Thoracic aorta (tissue), 2 donors: ENCODE results near the gene ADARB2. TPM values are rescaled to one million over a fixed set of nuclear protein-coding genes. Genes with fewer than 3 reads are reported as not detected.

Source experiments
- ATAC-seq: fragments of 150-250 bp; one replicate; pipeline ENCODE4 v1.8.0; 2017; ENCODE audit warnings: low read depth; ENCODE audit not compliant: insufficient number of reproducible peaks, low FRiP score
- DNase-seq: peaks from one replicate; pipeline ENCODE4 v3.0.0-alpha.2; 2020; ENCODE audit warnings: low spot score
- H3K27ac ChIP-seq, 2 donors: fragments of 200-600 bp; sonication (generic); 1 replicate in 1 of 2; 2 replicates in 1 of 2; pipeline ENCODE4 v1.5.1; 2016; ENCODE audit warnings: mild to moderate bottlenecking in 2 of 2, moderate library complexity in 2 of 2
- H3K27me3 ChIP-seq: fragments of 200-600 bp; sonication (generic); replicated peaks from 2 replicates; pipeline ENCODE4 v1.6.0; 2016; ENCODE audit warnings: mild to moderate bottlenecking; ENCODE audit not compliant: insufficient read depth
- H3K36me3 ChIP-seq: fragments of 200-600 bp; sonication (generic); one replicate; pipeline ENCODE4 v1.5.1; 2016
- H3K4me1 ChIP-seq, 2 donors: fragments of 200-600 bp; sonication (generic); 1 replicate in 1 of 2; 2 replicates in 1 of 2; pipeline versions ENCODE4 v1.5.1 to v1.6.0; 2016; ENCODE audit warnings: low read depth in 2 of 2, mild to moderate bottlenecking in 1 of 2; ENCODE audit not compliant: control insufficient read depth in 1 of 2
- H3K4me3 ChIP-seq: fragments of 200-600 bp; sonication (generic); 2 replicates; pipeline ENCODE4 v1.5.1; 2016; ENCODE audit warnings: mild to moderate bottlenecking
- H3K9me3 ChIP-seq: fragments of 200-600 bp; sonication (generic); 2 replicates; pipeline ENCODE4 v1.5.1; 2016
- CTCF ChIP-seq: fragments of 200-600 bp; sonication (generic); IDR thresholded peaks from one replicate; pipeline ENCODE4 v1.5.1; 2019; ENCODE audit warnings: antibody characterized with exemption
- total RNA-seq, 2 donors: library from RNA; depleted of rRNA; stranded (reverse); fragments of >200 nt; gene quantifications; one replicate each; pipeline versions ENCODE4 v1.1.0 to v1.2.3, GENCODE V29; 2016

ADARB2 gene
- total RNA-seq, 2 donors from 2014 or later, result 0.71 to 3.1 TPM

GRCh38 chr10:1715821-1716220 lies 21.5 kb downstream of the ADARB2 start:
- no peak for TF ChIP-seq CTCF
- no peaks in the 10 kb centered on the region for H3K9me3 ChIP-seq
- no peak overlapping the region for H3K4me3 ChIP-seq
- no peaks in the 10 kb centered on the region for H3K27me3 ChIP-seq
- H3K4me1 ChIP-seq, result no peaks in the 10 kb centered on the region
- DNase-seq (no peak), ATAC-seq (no peak)
- no peak overlapping the region for H3K27ac ChIP-seq
- H3K36me3 ChIP-seq, result no peaks in the 10 kb centered on the region

- TF ChIP-seq CTCF, result no peak
- ATAC-seq, result no peak
- H3K27ac ChIP-seq, result no peak overlapping the region
- H3K4me3 ChIP-seq, result no peak overlapping the region
- no peak for DNase-seq
- no peaks in the 10 kb centered on the region for H3K9me3 ChIP-seq
- no peaks in the 10 kb centered on the region for H3K36me3 ChIP-seq
- H3K27me3 ChIP-seq, result no peaks in the 10 kb centered on the region
- no peaks in the 10 kb centered on the region for H3K4me1 ChIP-seq
Measured at GRCh38 chr10:1712944-1713671, 24.2 kb downstream of the ADARB2 start.

GRCh38 chr10:1712314-1712713 lies 25.0 kb downstream of the ADARB2 start:
- TF ChIP-seq CTCF, result no peak
- no peaks in the 10 kb centered on the region for H3K4me1 ChIP-seq
- no peak for ATAC-seq

DNA sequence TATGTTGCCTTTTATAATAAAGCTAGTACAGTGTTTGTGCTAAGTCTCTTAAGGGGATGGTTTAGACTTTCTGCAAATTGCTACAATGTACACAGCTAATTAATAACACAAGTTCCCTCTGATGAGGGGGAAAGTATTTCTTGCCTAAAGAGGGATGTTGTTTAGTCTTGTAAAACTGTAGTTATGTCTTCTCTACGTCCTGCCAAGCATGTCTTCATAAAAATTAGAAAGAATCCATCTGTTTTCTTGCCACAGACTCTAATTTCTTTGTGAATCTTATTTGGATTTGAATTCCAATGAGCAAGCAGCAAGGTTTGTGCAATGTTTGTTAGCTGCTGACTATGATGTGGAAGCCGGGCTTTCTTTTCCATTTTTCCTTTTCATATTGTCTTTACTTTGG lies 28.2 kb downstream of the ADARB2 start:
- no peaks in the 10 kb centered on the region for H3K4me1 ChIP-seq
- no peaks in the 10 kb centered on the region for H3K36me3 ChIP-seq
- no peak for ATAC-seq
- no peak for TF ChIP-seq CTCF
- no peak overlapping the region for H3K27ac ChIP-seq
- H3K4me3 ChIP-seq, result no peak overlapping the region
- no peaks in the 10 kb centered on the region for H3K9me3 ChIP-seq
- no peak for DNase-seq
- no peaks in the 10 kb centered on the region for H3K27me3 ChIP-seq

More at GRCh38 chr10:1712314-1712713, 25.0 kb downstream of the ADARB2 start:
- no peak overlapping the region for H3K27ac ChIP-seq
- no peak for DNase-seq
- H3K9me3 ChIP-seq, result no peaks in the 10 kb centered on the region
- no peaks in the 10 kb centered on the region for H3K36me3 ChIP-seq
- no peaks in the 10 kb centered on the region for H3K27me3 ChIP-seq
- no peak overlapping the region for H3K4me3 ChIP-seq

DNA sequence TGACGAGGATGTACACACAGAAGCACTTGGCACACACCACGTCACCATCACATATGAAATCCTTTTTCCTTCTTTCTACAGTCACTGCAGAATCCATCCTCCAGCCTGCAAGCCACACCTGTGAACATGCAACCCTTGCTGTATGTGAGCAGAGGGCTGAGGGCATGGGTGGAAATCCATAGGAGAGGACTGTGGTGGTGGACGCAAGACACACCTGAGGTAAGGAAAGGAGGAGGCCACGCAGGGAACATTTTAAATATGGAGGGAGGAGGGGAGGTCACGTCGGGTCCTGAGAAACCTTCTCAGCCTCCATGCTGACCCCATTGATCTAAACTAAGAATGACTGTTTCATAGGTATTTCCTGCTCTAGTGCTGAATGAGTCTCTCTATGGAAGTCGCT lies 28.6 kb downstream of the ADARB2 start:
- ATAC-seq, result no peak
- H3K36me3 ChIP-seq, result no peaks in the 10 kb centered on the region

More for the DNA sequence above, 28.6 kb downstream of the ADARB2 start:
- no peaks in the 10 kb centered on the region for H3K9me3 ChIP-seq
- DNase-seq, result no peak
- no peaks in the 10 kb centered on the region for H3K27me3 ChIP-seq
- no peak for TF ChIP-seq CTCF
- H3K27ac ChIP-seq, result no peak overlapping the region
- H3K4me3 ChIP-seq, result no peak overlapping the region
- H3K4me1 ChIP-seq, result no peaks in the 10 kb centered on the region
